ENCODE measurements around the gene MS4A3. TPM values are rescaled to one million over a fixed set of nuclear protein-coding genes. Genes with fewer than 3 reads are reported as not detected.

Gene MS4A3
- polyA plus RNA-seq, 2 of the 4 experiments (the other 2 are of a cell fraction), result not detected

DNA sequence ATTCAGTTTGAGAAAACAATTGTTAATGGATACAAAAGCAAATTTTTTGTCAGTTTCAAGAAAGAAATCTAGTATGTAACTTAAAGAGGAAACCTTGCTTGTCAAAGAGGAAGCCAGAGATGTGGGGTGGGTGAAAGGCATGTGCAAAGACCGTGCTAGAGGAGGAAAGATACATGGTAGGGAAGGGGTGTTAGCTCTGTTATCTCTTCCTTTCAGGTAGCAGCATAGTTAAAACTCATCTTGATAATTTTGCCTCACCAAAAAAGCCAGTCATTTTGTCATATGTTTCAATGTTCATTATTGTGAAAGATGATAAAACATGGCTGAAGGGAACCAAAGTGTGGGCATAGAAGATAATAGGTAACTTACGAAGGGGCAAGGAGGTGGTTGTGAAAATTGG lies 29.4 kb downstream of the MS4A3 start (continued):
- TF ChIP-seq EHMT2 (IDR thresholded peaks at IDR 0.05; ENCODE audit: low read depth), result no peak
- TF ChIP-seq FOSB (CRISPR knock-in tag; IDR thresholded peaks at IDR 0.05), result no peak
- no peak for TF ChIP-seq EP300 (IDR thresholded peaks at IDR 0.05)
- no peak for TF ChIP-seq CHD2 (IDR thresholded peaks at IDR 0.05; ENCODE audit: low read length, partially characterized antibody)
- no peak for TF ChIP-seq HDAC2 (IDR thresholded peaks at IDR 0.05)
- TF ChIP-seq SREBF2 (IDR thresholded peaks at IDR 0.05), result no peak
- TF ChIP-seq, protein P1, sequence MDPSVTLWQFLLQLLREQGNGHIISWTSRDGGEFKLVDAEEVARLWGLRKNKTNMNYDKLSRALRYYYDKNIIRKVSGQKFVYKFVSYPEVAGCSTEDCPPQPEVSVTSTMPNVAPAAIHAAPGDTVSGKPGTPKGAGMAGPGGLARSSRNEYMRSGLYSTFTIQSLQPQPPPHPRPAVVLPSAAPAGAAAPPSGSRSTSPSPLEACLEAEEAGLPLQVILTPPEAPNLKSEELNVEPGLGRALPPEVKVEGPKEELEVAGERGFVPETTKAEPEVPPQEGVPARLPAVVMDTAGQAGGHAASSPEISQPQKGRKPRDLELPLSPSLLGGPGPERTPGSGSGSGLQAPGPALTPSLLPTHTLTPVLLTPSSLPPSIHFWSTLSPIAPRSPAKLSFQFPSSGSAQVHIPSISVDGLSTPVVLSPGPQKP (IDR thresholded peaks at IDR 0.05; ENCODE audit: low read depth, low read length), result no peak
- no peak for TF ChIP-seq RCOR1 (IDR thresholded peaks at IDR 0.05; ENCODE audit: low read depth, low read length)
- TF ChIP-seq, protein P2, sequence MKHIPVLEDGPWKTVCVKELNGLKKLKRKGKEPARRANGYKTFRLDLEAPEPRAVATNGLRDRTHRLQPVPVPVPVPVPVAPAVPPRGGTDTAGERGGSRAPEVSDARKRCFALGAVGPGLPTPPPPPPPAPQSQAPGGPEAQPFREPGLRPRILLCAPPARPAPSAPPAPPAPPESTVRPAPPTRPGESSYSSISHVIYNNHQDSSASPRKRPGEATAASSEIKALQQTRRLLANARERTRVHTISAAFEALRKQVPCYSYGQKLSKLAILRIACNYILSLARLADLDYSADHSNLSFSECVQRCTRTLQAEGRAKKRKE (CRISPR knock-in tag; IDR thresholded peaks at IDR 0.05; ENCODE audit: low read depth), result no peak
- TF ChIP-seq ZFP36 (IDR thresholded peaks at IDR 0.05; ENCODE audit: borderline replicate concordance, partially characterized antibody), result no peak

DNA sequence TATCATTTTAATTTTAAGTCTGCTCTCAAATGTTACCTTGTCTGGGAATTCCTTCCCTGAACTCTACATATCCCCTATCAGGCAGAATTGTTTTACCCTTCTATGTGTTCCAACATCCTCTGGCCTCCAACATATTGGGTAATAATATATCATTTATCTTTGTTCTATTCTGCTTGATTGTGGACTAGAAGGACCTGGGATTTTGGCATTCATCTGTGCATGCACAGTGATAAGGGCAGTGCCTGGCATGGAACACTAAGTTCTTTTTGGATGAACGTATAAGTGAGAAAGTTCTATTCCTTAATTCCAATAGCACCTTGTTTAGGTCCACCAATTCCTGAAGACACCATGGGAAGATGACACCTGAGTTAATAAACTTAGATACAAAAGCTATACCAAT lies 30.8 kb downstream of the MS4A3 start:
- Histone ChIP-seq H3K4me3 (no peak overlapping the region), H3K4me1 (no peaks in the 10 kb centered on the region), H3K9me3 (no peaks in the 10 kb centered on the region), H3K27ac (no peak overlapping the region), H3K4me2 (no peak overlapping the region)
- no peak for DNase-seq (ENCODE audit: low read depth in 1 of 2, low spot score in 1 of 2)
- ATAC-seq, result no peak
- ChIA-PET POLR2A (no interaction called here), CTCF (no interaction called here)
- FAIRE-seq, result no peak
- no peak for TF ChIP-seq FOSB (CRISPR knock-in tag; IDR thresholded peaks at IDR 0.05)
- TF ChIP-seq TP53 (CRISPR knock-in tag; IDR thresholded peaks at IDR 0.05), result no peak
- no peak for TF ChIP-seq EHF (CRISPR knock-in tag; IDR thresholded peaks at IDR 0.05)
- no peak for TF ChIP-seq MAZ (IDR thresholded peaks at IDR 0.05; ENCODE audit: borderline replicate concordance, low read depth, low read length)
- no peak for TF ChIP-seq RNF2 (IDR thresholded peaks at IDR 0.05; ENCODE audit: borderline replicate concordance, low read depth)
- TF ChIP-seq NPAS2 (CRISPR knock-in tag; IDR thresholded peaks at IDR 0.05; ENCODE audit: borderline replicate concordance), result no peak
- no peak for TF ChIP-seq CHD2 (IDR thresholded peaks at IDR 0.05; ENCODE audit: low read length, partially characterized antibody)
- TF ChIP-seq, protein P3, sequence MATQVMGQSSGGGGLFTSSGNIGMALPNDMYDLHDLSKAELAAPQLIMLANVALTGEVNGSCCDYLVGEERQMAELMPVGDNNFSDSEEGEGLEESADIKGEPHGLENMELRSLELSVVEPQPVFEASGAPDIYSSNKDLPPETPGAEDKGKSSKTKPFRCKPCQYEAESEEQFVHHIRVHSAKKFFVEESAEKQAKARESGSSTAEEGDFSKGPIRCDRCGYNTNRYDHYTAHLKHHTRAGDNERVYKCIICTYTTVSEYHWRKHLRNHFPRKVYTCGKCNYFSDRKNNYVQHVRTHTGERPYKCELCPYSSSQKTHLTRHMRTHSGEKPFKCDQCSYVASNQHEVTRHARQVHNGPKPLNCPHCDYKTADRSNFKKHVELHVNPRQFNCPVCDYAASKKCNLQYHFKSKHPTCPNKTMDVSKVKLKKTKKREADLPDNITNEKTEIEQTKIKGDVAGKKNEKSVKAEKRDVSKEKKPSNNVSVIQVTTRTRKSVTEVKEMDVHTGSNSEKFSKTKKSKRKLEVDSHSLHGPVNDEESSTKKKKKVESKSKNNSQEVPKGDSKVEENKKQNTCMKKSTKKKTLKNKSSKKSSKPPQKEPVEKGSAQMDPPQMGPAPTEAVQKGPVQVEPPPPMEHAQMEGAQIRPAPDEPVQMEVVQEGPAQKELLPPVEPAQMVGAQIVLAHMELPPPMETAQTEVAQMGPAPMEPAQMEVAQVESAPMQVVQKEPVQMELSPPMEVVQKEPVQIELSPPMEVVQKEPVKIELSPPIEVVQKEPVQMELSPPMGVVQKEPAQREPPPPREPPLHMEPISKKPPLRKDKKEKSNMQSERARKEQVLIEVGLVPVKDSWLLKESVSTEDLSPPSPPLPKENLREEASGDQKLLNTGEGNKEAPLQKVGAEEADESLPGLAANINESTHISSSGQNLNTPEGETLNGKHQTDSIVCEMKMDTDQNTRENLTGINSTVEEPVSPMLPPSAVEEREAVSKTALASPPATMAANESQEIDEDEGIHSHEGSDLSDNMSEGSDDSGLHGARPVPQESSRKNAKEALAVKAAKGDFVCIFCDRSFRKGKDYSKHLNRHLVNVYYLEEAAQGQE (IDR thresholded peaks at IDR 0.05), result no peak
- TF ChIP-seq ZNF302 (CRISPR knock-in tag; IDR thresholded peaks at IDR 0.05), result no peak
- no peak for TF ChIP-seq RFX5 (IDR thresholded peaks at IDR 0.05)
- 10% methylated on average over 1 of the region's 1 CpG for WGBS (ENCODE audit: missing lambda C conversion rate)

DNA sequence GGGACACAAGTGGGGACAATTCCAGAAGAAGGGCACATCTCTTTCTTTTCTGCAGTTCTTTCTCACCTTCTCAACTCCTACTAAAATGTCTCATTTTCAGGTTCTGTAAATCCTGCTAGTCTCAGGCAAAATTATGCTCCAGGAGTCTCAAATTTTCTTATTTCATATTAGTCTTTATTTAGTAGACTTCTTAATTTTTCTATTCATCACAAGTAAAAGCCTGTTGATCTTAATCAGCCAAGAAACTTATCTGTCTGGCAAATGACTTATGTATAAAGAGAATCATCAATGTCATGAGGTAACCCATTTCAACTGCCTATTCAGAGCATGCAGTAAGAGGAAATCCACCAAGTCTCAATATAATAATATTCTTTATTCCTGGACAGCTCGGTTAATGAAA lies 31.9 kb downstream of the MS4A3 start, which contains the start of gene MS4A2:
Gene MS4A2, plus strand, starts transcription at position 301 of the 400 bp plus-strand sequence. CDS start 102 bp downstream, outside the sequence.
- ChIA-PET CTCF (no interaction called here), POLR2A (no interaction called here)
- WGBS (ENCODE audit: missing lambda C conversion rate), result 4% methylated on average over 1 of the region's 1 CpG
- Histone ChIP-seq H3K4me1 (no peaks in the 10 kb centered on the region), H3K9me3 (no peaks in the 10 kb centered on the region), H3K4me2 (no peak within 1 kb of the TSS), H3K27ac (no peak within 1 kb of the TSS), H3K4me3 (no peak within 1 kb of the TSS)
- FAIRE-seq (no peak), DNase-seq (ENCODE audit: low read depth in 1 of 2, low spot score in 1 of 2) (no peak), ATAC-seq (no peak)
- TF ChIP-seq SMC3 (IDR thresholded peaks at IDR 0.05), result no peak
- no peak for TF ChIP-seq RAD21 (conservative IDR thresholded peaks at IDR 0.05 in 1 of 2, IDR thresholded peaks at IDR 0.05 in 1 of 2)
- TF ChIP-seq POLR2AphosphoS2 (conservative IDR thresholded peaks at IDR 0.05; ENCODE audit: low read length), result no peak

All from A549 (cell line).